Kidney (tissue), 14 donors: ENCODE results near the gene DMRTB1. TPM values are rescaled to one million over a fixed set of nuclear protein-coding genes. Genes with fewer than 3 reads are reported as not detected.
A peak's percentile ranks its signal among the peaks of the same experiment; 100 is the strongest.

Source experiments
- DNase-seq, 5 donors: peaks; one replicate each; pipeline ENCODE4 v3.0.0-alpha.2; 2013 to 2020
- FAIRE-seq: peaks from 2 replicates; lab custom pipeline; 2012; peaks lifted over from hg19 to GRCh38; lab: Jason Lieb, UNC
- H3K27ac ChIP-seq, 2 donors: one replicate each; pipeline ENCODE4 v1.7.0; 2013; ENCODE audit warnings: low read depth in 2 of 2, low read length in 2 of 2, inconsistent platforms in 1 of 2
- H3K27me3 ChIP-seq: one replicate; pipeline ENCODE4 v1.7.1; 2013; ENCODE audit warnings: low read length, inconsistent platforms; ENCODE audit not compliant: control insufficient read depth, insufficient read depth
- H3K36me3 ChIP-seq, 3 donors: one replicate each; pipeline versions ENCODE4 v1.7.0 to v1.7.1; 2013; ENCODE audit warnings: low read length in 3 of 3, control low read depth in 1 of 3, inconsistent platforms in 1 of 3; ENCODE audit not compliant: insufficient read depth in 3 of 3, control insufficient read depth in 2 of 3
- H3K4me1 ChIP-seq, 3 donors: one replicate each; pipeline versions ENCODE4 v1.7.0 to v1.7.1; 2013; ENCODE audit warnings: low read length in 3 of 3, inconsistent platforms in 1 of 3, low read depth in 1 of 3; ENCODE audit not compliant: control insufficient read depth in 2 of 3, insufficient read depth in 2 of 3
- H3K4me3 ChIP-seq, 3 donors: one replicate each; pipeline versions ENCODE4 v1.7.0 to v1.8.1; 2013; ENCODE audit warnings: low read length in 3 of 3, control low read depth in 1 of 3, inconsistent platforms in 1 of 3
- H3K9ac ChIP-seq, 3 donors: one replicate each; pipeline versions ENCODE4 v1.7.0 to v1.7.1; 2013; ENCODE audit warnings: low read length in 3 of 3, control low read depth in 1 of 3, inconsistent platforms in 1 of 3
- H3K9me3 ChIP-seq, 3 donors: one replicate each; pipeline versions ENCODE4 v1.7.0 to v1.7.1; 2013; ENCODE audit warnings: low read length in 3 of 3, control low read depth in 1 of 3, inconsistent platforms in 1 of 3; ENCODE audit not compliant: control insufficient read depth in 2 of 3, insufficient read depth in 1 of 3
- intact Hi-C: fragments of 100-400 bp; cut with DNase I; formaldehyde crosslinking; loops from one replicate; pipeline ENCODE4 v1.11.1; 2022
- polyA plus RNA-seq: library from polyadenylated mRNA; stranded (reverse); fragments of 350-450 nt; fragmentation: Illumina TruSeq; extraction: RNeasy Lipid Tissue Mini Kit (QIAGEN cat#74804); gene quantifications from one replicate; pipeline ENCODE4 v1.2.3, GENCODE V29; 2014; ENCODE audit warnings: low read depth, low replicate concordance; ENCODE audit not compliant: insufficient read depth
- total RNA-seq: library from RNA; stranded (reverse); fragmentation: NEBNext Ultra II Directional; extraction: Animal tissue kit (Norgen Biotek cat#: 25700); gene quantifications from one replicate; pipeline ENCODE4 v1.2.1, GENCODE V29; 2021
- TF ChIP-seq, protein P1 (sequence below): IDR thresholded peaks from 3 replicates; pipeline ENCODE4 v1.5.1; 2012; ENCODE audit warnings: mild to moderate bottlenecking, moderate library complexity, borderline replicate concordance; ENCODE audit not compliant: insufficient read depth; ENCODE audit errors: extremely low read depth
- donor health status: control.
- donor health status: control.
- donor health status: control.
- donor health status: control.
- donor health status: control.
- donor health status: DM: yes; HTN: yes; CAD: no.
- donor health status: Normal renal cell carcinoma (clear cell type).

The DMRTB1 gene
- total and polyA plus RNA-seq, 2 donors from 2014 or later: not detected

DNA sequence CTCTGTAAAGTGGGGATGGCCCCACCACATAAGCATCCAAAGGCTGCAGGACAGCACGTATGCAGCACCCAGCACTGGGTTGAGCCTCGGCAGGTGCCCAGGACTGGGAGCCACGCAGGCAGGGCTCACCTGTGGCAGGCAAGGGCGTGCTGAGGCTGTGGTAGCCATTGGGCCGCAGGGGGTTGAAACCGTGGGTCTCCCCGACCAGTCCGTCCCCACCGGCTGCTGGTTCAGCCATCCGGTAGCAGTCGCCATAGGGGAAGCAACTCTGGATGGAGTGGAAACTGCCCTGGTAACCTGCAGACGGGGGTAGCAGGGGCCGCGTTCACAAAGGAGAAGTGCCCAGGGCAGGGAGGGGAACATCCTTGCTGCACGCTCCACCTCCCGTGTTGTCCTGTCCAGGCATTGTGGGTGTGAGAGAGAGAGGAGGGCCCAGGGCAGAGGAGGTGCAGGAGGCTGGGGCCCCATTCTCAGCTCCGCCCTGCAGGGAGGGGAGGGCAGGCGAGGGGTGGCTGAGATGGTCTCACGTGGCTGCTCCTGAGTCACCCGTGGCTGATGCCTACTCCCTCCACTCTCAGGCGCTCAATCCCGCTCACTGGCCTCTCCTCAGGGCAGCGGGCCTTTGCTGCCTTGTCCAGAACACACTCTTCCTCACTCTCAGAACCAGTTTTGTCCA, 49.9 kb downstream of the DMRTB1 start:
- no peaks in the 10 kb centered on the region for H3K36me3 ChIP-seq
- no peak overlapping the region for H3K4me3 ChIP-seq
- no peak overlapping the region for H3K27ac ChIP-seq
- H3K4me1 ChIP-seq: peaks cover 0 to 6% (median 0%) of the 10 kb centered on the region in 3 donors
- peak; percentile 69 to 90 (median 79) for DNase-seq
- TF ChIP-seq, protein P1, sequence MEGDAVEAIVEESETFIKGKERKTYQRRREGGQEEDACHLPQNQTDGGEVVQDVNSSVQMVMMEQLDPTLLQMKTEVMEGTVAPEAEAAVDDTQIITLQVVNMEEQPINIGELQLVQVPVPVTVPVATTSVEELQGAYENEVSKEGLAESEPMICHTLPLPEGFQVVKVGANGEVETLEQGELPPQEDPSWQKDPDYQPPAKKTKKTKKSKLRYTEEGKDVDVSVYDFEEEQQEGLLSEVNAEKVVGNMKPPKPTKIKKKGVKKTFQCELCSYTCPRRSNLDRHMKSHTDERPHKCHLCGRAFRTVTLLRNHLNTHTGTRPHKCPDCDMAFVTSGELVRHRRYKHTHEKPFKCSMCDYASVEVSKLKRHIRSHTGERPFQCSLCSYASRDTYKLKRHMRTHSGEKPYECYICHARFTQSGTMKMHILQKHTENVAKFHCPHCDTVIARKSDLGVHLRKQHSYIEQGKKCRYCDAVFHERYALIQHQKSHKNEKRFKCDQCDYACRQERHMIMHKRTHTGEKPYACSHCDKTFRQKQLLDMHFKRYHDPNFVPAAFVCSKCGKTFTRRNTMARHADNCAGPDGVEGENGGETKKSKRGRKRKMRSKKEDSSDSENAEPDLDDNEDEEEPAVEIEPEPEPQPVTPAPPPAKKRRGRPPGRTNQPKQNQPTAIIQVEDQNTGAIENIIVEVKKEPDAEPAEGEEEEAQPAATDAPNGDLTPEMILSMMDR: no peak
- H3K9me3 ChIP-seq: no peaks in the 10 kb centered on the region
- H3K9ac ChIP-seq: no peak overlapping the region
- no peak for FAIRE-seq
- H3K27me3 ChIP-seq: no peaks in the 10 kb centered on the region
- intact Hi-C loops: no loop called here

DNA sequence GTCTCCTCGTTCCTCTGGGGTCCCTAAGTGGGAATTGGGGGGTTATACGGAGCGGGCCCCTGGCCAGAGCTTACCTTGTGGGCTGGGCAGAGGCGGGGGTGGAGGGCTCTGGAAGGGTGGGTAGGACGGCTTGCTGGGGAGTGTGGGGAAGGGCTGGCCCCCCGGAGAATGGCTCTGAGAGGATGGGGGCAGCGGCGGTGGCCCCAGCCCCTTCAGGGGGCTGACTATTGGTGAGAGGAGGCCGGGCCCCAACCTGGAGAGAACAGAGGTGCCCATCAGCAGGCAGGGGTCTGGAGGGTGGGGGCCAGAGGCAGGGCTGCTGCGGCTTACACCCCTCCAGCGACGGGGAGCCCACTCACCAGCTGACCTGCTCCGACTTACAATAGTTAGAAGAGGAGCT, 50.6 kb downstream of the DMRTB1 start:
- H3K9me3 ChIP-seq: no peaks in the 10 kb centered on the region
- H3K36me3 ChIP-seq: no peaks in the 10 kb centered on the region
- H3K27me3 ChIP-seq: no peaks in the 10 kb centered on the region
- H3K4me1 ChIP-seq: peaks cover 0 to 6% (median 0%) of the 10 kb centered on the region in 3 donors
- H3K27ac ChIP-seq: no peak overlapping the region
- TF ChIP-seq, protein P1: no peak
- DNase-seq (no peak), FAIRE-seq (no peak)
- H3K4me3 ChIP-seq: no peak overlapping the region
- no peak overlapping the region for H3K9ac ChIP-seq
- intact Hi-C loops: no loop called here

DNA sequence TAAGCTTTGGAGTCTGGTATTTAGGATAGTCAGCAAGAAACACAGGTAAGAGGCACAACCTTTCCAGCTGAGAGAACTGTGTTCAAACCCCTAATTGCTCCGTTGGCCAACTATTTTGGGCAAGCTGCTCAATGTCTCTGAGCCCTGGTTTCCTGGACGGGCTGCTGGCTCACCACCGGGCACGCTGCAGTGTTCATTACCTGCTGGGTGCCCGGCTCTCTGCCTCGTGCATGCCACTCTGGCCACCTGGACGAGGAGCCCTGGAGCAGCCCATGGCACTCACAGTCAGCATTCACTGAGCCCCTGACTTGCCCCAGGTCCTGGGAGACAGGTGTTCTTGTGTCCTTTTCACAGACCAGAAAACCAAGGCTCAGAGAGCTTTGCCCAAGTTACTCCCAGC, 51.0 kb downstream of the DMRTB1 start:
- FAIRE-seq (no peak), DNase-seq (no peak)
- no peak overlapping the region for H3K9ac ChIP-seq
- TF ChIP-seq, protein P1: no peak
- no peak overlapping the region for H3K4me3 ChIP-seq
- peaks cover 0 to 6% (median 0%) of the 10 kb centered on the region in 3 donors for H3K4me1 ChIP-seq
- H3K27me3 ChIP-seq: no peaks in the 10 kb centered on the region
- no peak overlapping the region for H3K27ac ChIP-seq
- no peaks in the 10 kb centered on the region for H3K9me3 ChIP-seq
- intact Hi-C loops: no loop called here
- no peaks in the 10 kb centered on the region for H3K36me3 ChIP-seq
